Measurements from ENCODE around the gene EFNB3.
A peak's percentile ranks its signal among the peaks of the same experiment; 100 is the strongest.

The EFNB3 gene

GRCh38 chr17:7710301-7710700 lies 5.3 kb downstream of the EFNB3 start:
- no peak overlapping the region for H3K27ac ChIP-seq (ENCODE audit: extremely low read depth, low read depth, low read length)
- no peak overlapping the region for H3K4me3 ChIP-seq (ENCODE audit: low read depth, low read length)
- H3K4me1 ChIP-seq (ENCODE audit: control insufficient read depth, insufficient read depth, low read length): peaks cover 8% of the 10 kb centered on the region; the same call in 1 of the 2 replicates
- ChIA-PET CTCF (interaction anchor here (1.3 to 1.9 kb wide), 3 partner anchors 9 to 76 kb away, joined by 4 to 10 read pairs (median 8); partner anchors contain the start of genes TP53 and WRAP53), POLR2A (no interaction called here)
- no peaks in the 10 kb centered on the region for H3K9me3 ChIP-seq (ENCODE audit: control insufficient read depth, insufficient read depth, low read depth, low read length)
- no peaks in the 10 kb centered on the region for H3K36me3 ChIP-seq (ENCODE audit: control insufficient read depth in 2 of 2, insufficient read depth in 1 of 2, low read length in 2 of 2)
- TF ChIP-seq ZNF548 (tag by site-specific recombination; IDR thresholded peaks at IDR 0.05): no peak
- TF ChIP-seq ZNF518A (tag by site-specific recombination; conservative IDR thresholded peaks at IDR 0.05; ENCODE audit: low read depth): peak; percentile 52; the same call in 1 of the 2 replicates
- no peak for TF ChIP-seq MEIS1 (CRISPR knock-in tag; IDR thresholded peaks at IDR 0.05; ENCODE audit: borderline replicate concordance)
- TF ChIP-seq ZBTB11 (tag by site-specific recombination; conservative IDR thresholded peaks at IDR 0.05; ENCODE audit: low read depth): peak; percentile 38; the same call in 1 of the 2 replicates
- TF ChIP-seq SP2 (tag by site-specific recombination; IDR thresholded peaks at IDR 0.05): peak; percentile 30
- no peak for TF ChIP-seq IKZF3 (tag by site-specific recombination; IDR thresholded peaks at IDR 0.05)
- no peak for TF ChIP-seq TRIM28 (IDR thresholded peaks at IDR 0.05; ENCODE audit: borderline replicate concordance, low read length)

GRCh38 chr17:7711051-7711755 lies 6.2 kb downstream of the EFNB3 start:
- Histone ChIP-seq H3K4me3 (ENCODE audit: low read depth, low read length) (no peak overlapping the region), H3K9me3 (ENCODE audit: control insufficient read depth, insufficient read depth, low read depth, low read length) (no peaks in the 10 kb centered on the region), H3K27ac (ENCODE audit: extremely low read depth, low read depth, low read length) (no peak overlapping the region), H3K36me3 (ENCODE audit: control insufficient read depth in 2 of 2, insufficient read depth in 1 of 2, low read length in 2 of 2) (no peaks in the 10 kb centered on the region), H3K4me1 (ENCODE audit: control insufficient read depth, insufficient read depth, low read length) (peaks cover 3% of the 10 kb centered on the region)
- ChIA-PET POLR2A (no interaction called here), CTCF (interaction anchor here (0.6 to 1.9 kb wide), 4 partner anchors 10 to 339 kb away, joined by 3 to 10 read pairs (median 6); partner anchors contain the start of genes TP53 and WRAP53)
- no peak for TF ChIP-seq ZNF416 (tag by site-specific recombination; IDR thresholded peaks at IDR 0.05)
- 0 out of 2 replicates have a peak, but pooled peaks have one; percentile 23 for TF ChIP-seq PRDM10 (tag by site-specific recombination; IDR thresholded peaks at IDR 0.05)
- peak; percentile 70 for TF ChIP-seq ZNF600 (tag by site-specific recombination; IDR thresholded peaks at IDR 0.05)
- no peak for TF ChIP-seq ZNF621 (tag by site-specific recombination; IDR thresholded peaks at IDR 0.05)
- peak; percentile 37; the same call in 1 of the 2 replicates for TF ChIP-seq CTCF (tag by site-specific recombination; IDR thresholded peaks at IDR 0.05)
- TF ChIP-seq ZNF146 (tag by site-specific recombination; IDR thresholded peaks at IDR 0.05): no peak

Data from HEK293 (cell line).